ENCODE measurements around the gene HLA-E.

GRCh38 chr6:30463242-30463641 is 26.1 kb upstream of the HLA-E start:
- TF ChIP-seq, protein P1, sequence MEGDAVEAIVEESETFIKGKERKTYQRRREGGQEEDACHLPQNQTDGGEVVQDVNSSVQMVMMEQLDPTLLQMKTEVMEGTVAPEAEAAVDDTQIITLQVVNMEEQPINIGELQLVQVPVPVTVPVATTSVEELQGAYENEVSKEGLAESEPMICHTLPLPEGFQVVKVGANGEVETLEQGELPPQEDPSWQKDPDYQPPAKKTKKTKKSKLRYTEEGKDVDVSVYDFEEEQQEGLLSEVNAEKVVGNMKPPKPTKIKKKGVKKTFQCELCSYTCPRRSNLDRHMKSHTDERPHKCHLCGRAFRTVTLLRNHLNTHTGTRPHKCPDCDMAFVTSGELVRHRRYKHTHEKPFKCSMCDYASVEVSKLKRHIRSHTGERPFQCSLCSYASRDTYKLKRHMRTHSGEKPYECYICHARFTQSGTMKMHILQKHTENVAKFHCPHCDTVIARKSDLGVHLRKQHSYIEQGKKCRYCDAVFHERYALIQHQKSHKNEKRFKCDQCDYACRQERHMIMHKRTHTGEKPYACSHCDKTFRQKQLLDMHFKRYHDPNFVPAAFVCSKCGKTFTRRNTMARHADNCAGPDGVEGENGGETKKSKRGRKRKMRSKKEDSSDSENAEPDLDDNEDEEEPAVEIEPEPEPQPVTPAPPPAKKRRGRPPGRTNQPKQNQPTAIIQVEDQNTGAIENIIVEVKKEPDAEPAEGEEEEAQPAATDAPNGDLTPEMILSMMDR (IDR thresholded peaks at IDR 0.05) = no peak
- TF ChIP-seq POLR2A (IDR thresholded peaks at IDR 0.05) = no peak
